CD4-positive, alpha-beta memory T cell (primary cell): Measurements from ENCODE around the gene NTN1. TPM values are rescaled to one million over a fixed set of nuclear protein-coding genes. Genes with fewer than 3 reads are reported as not detected.
"Not testable (repeated sequence)": the region's sequence is repeated elsewhere in the genome, so short reads cannot be mapped to it uniquely, and the experiment has no call there.

ENCODE experiments used
- CTCF ChIA-PET: fragments of 350-600 bp; sonication (Branson Sonifier 250); formaldehyde crosslinking; loops from one replicate; lab custom pipeline; 2021; ENCODE audit warnings: inconsistent platforms; ENCODE audit not compliant: partially characterized antibody; lab: Charles Lee
- POLR2A ChIA-PET: fragments of 350-600 bp; sonication (Branson Sonifier 250); formaldehyde crosslinking; loops from one replicate; lab custom pipeline; 2021; ENCODE audit not compliant: partially characterized antibody; lab: Charles Lee
- DNase-seq, 5 donors: peaks; one replicate each; pipeline versions ENCODE4 v3.0.0 to v3.0.0-alpha.2; 2020 to 2022; ENCODE audit warnings: mixed read lengths in 1 of 5
- H3K27ac ChIP-seq: one replicate; pipeline ENCODE4 v1.7.0; 2013; ENCODE audit warnings: low read depth, low read length
- H3K27me3 ChIP-seq: 2 replicates; pipeline ENCODE4 v1.7.0; 2013; ENCODE audit warnings: mild to moderate bottlenecking, low read length, moderate library complexity; ENCODE audit not compliant: insufficient read depth
- H3K36me3 ChIP-seq: 2 replicates; pipeline ENCODE4 v1.7.0; 2013; ENCODE audit warnings: mild to moderate bottlenecking, low read length, moderate library complexity; ENCODE audit not compliant: insufficient read depth
- H3K4me1 ChIP-seq: 2 replicates; pipeline ENCODE4 v1.7.0; 2013; ENCODE audit warnings: mild to moderate bottlenecking, low read length, moderate library complexity; ENCODE audit not compliant: insufficient read depth
- H3K4me3 ChIP-seq, 2 donors: one replicate each; pipeline ENCODE4 v1.7.0; 2013; ENCODE audit warnings: low read length in 2 of 2, mild to moderate bottlenecking in 1 of 2
- H3K9me3 ChIP-seq, 2 donors: one replicate each; pipeline ENCODE4 v1.7.0; 2013; ENCODE audit warnings: low read length in 2 of 2, control low read depth in 1 of 2; ENCODE audit not compliant: control insufficient read depth in 1 of 2
- H3K27ac Mint-ChIP-seq, 7 donors: one replicate each; pipeline ENCODE4 v1.8.0; 2020 to 2021; ENCODE audit warnings: mixed read lengths in 7 of 7, mild to moderate bottlenecking in 6 of 7, inconsistent platforms in 3 of 7, moderate library complexity in 3 of 7
- H3K27me3 Mint-ChIP-seq, 2 donors: one replicate each; pipeline ENCODE4 v1.8.0; 2020 to 2021; ENCODE audit warnings: mixed read lengths in 2 of 2
- H3K36me3 Mint-ChIP-seq, 2 donors: one replicate each; pipeline ENCODE4 v1.8.0; 2020 to 2021; ENCODE audit warnings: mixed read lengths in 2 of 2, inconsistent platforms in 1 of 2, mild to moderate bottlenecking in 1 of 2
- H3K4me1 Mint-ChIP-seq, 4 donors: one replicate each; pipeline ENCODE4 v1.8.0; 2020 to 2021; ENCODE audit warnings: mixed read lengths in 4 of 4, mild to moderate bottlenecking in 1 of 4
- H3K4me3 Mint-ChIP-seq, 8 donors: one replicate each; pipeline ENCODE4 v1.8.0; 2020 to 2021; ENCODE audit warnings: mixed read lengths in 8 of 8, mild to moderate bottlenecking in 7 of 8, moderate library complexity in 6 of 8, inconsistent platforms in 3 of 8
- H3K9me3 Mint-ChIP-seq, 8 donors: one replicate each; pipeline ENCODE4 v1.8.0; 2020 to 2021; ENCODE audit warnings: mixed read lengths in 8 of 8, mild to moderate bottlenecking in 5 of 8, inconsistent platforms in 3 of 8, moderate library complexity in 1 of 8
- intact Hi-C: fragments of 100-400 bp; cut with micrococcal nuclease; formaldehyde crosslinking; loops from one replicate; pipeline ENCODE4 v1.15.1; 2023
- polyA plus RNA-seq, 2 donors: library from polyadenylated mRNA; unstranded; fragments of 300-500 nt; fragmentation: Illumina TruSeq; gene quantifications; one replicate each; pipeline ENCODE4 v1.2.3, GENCODE V29; 2021
- total RNA-seq, 2 experiments: library from RNA; stranded (reverse); gene quantifications; one replicate each; pipeline ENCODE4 v1.2.3, GENCODE V29; 2021

NTN1 gene
- total and polyA plus RNA-seq, 4 experiments from 2014 or later: 0.02 TPM; not detected in 3

DNA sequence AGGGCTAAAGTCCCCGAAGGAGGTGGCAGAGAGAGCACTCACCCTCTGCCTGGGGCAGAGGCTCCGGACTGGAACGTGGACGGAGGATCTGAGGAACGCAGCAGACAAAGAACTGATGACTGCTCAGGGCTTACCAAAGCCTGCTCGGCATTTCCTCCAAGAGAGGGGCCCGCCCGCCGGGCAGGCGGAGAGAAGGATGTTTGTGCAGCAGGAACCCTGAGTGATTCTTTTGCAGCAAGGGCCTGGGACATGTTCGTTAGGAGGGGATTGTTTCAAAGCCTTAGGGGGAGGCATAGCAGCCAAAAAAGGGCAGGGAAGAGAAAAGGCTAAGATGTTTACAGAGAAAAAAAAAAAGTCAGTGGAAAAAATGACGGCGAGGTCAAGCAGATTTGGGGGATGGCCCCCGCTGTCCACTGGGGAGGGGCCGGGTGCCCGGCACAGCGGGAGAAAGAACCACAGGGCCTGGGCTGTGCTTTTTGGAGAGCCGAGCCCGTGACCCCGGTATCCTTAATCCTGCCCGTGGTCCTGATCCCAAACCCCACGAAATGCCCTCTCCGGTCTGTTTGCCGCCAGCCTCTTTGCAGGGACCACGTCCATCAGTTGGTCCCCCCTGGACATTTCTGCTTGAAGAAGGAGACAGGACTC lies 129.3 kb downstream of the NTN1 start:
- Histone ChIP-seq H3K9me3 (no peaks in the 10 kb centered on the region), H3K27ac (no peak overlapping the region), H3K4me1 (no peaks in the 10 kb centered on the region), H3K27me3 (no peaks in the 10 kb centered on the region), H3K4me3 (no peak overlapping the region), H3K36me3 (no peaks in the 10 kb centered on the region)
- Mint-ChIP-seq H3K27ac (no peak overlapping the region), H3K9me3 (no peaks in the 10 kb centered on the region), H3K27me3 (peaks cover 1 to 5% of the 10 kb centered on the region in 2 donors), H3K36me3 (no peaks in the 10 kb centered on the region), H3K4me1 (no peaks in the 10 kb centered on the region), H3K4me3 (no peak overlapping the region)
- ChIA-PET CTCF (no interaction called here), POLR2A (no interaction called here)
- DNase-seq: no peak
- intact Hi-C loops: no loop called here

GRCh38 chr17:9151091-9151490 lies 129.8 kb downstream of the NTN1 start:
- Histone ChIP-seq H3K27ac (no peak overlapping the region), H3K9me3 (no peaks in the 10 kb centered on the region), H3K4me1 (no peaks in the 10 kb centered on the region), H3K4me3 (no peak overlapping the region), H3K36me3 (no peaks in the 10 kb centered on the region), H3K27me3 (no peaks in the 10 kb centered on the region)
- Mint-ChIP-seq H3K27me3 (peaks cover 1 to 5% of the 10 kb centered on the region in 2 donors), H3K4me1 (no peaks in the 10 kb centered on the region), H3K27ac (no peak overlapping the region), H3K4me3 (no peak overlapping the region), H3K36me3 (no peaks in the 10 kb centered on the region), H3K9me3 (no peaks in the 10 kb centered on the region)
- intact Hi-C loops: no loop called here
- ChIA-PET CTCF (no interaction called here), POLR2A (no interaction called here)
- DNase-seq: no peak

GRCh38 chr17:9151740-9152139 lies 130.4 kb downstream of the NTN1 start:
- H3K27ac ChIP-seq, H3K9me3 Mint-ChIP-seq, intact Hi-C loops, CTCF ChIA-PET, H3K27ac Mint-ChIP-seq, H3K4me3 ChIP-seq, H3K36me3 ChIP-seq, DNase-seq, H3K4me3 Mint-ChIP-seq, H3K36me3 Mint-ChIP-seq, H3K4me1 Mint-ChIP-seq, H3K4me1 ChIP-seq, H3K9me3 ChIP-seq, H3K27me3 ChIP-seq, H3K27me3 Mint-ChIP-seq, POLR2A ChIA-PET: not testable (repeated sequence)

GRCh38 chr17:9158544-9159452 lies 137.5 kb downstream of the NTN1 start:
- no peaks in the 10 kb centered on the region for H3K36me3 Mint-ChIP-seq
- Histone ChIP-seq H3K4me1 (no peaks in the 10 kb centered on the region), H3K9me3 (no peaks in the 10 kb centered on the region), H3K36me3 (no peaks in the 10 kb centered on the region), H3K4me3 (no peak overlapping the region), H3K27me3 (no peaks in the 10 kb centered on the region), H3K27ac (no peak overlapping the region)
- DNase-seq: no peak
- H3K9me3 Mint-ChIP-seq: peaks cover 0 to 6% (median 0%) of the 10 kb centered on the region in 8 donors
- no peak overlapping the region for H3K4me3 Mint-ChIP-seq
- POLR2A ChIA-PET: no interaction called here
- CTCF ChIA-PET: no interaction called here
- H3K4me1 Mint-ChIP-seq: no peaks in the 10 kb centered on the region
- H3K27ac Mint-ChIP-seq: no peak overlapping the region
- peaks cover 0 to 2% of the 10 kb centered on the region in 2 donors for H3K27me3 Mint-ChIP-seq
- intact Hi-C loops: no loop called here

- Histone ChIP-seq H3K9me3 (no peaks in the 10 kb centered on the region), H3K36me3 (no peaks in the 10 kb centered on the region), H3K4me3 (no peak overlapping the region), H3K27ac (no peak overlapping the region), H3K4me1 (no peaks in the 10 kb centered on the region), H3K27me3 (no peaks in the 10 kb centered on the region)
- no peak overlapping the region for H3K27ac Mint-ChIP-seq
- H3K4me3 Mint-ChIP-seq: no peak overlapping the region
- ChIA-PET POLR2A (no interaction called here), CTCF (interaction anchor here (0.5 kb wide), 1 partner anchor 340 kb away, joined by 4 read pairs; no protein-coding TSS in a partner anchor)
- intact Hi-C loops: no loop called here
- H3K9me3 Mint-ChIP-seq: peaks cover 0 to 6% (median 0%) of the 10 kb centered on the region in 8 donors
- no peaks in the 10 kb centered on the region for H3K4me1 Mint-ChIP-seq
- H3K27me3 Mint-ChIP-seq: no peaks in the 10 kb centered on the region
- H3K36me3 Mint-ChIP-seq: no peaks in the 10 kb centered on the region
- DNase-seq: no peak
These were observed 141.1 kb downstream of the NTN1 start for GRCh38 chr17:9162275-9162985.

GRCh38 chr17:9166788-9167187 lies 145.5 kb downstream of the NTN1 start:
- no peak overlapping the region for H3K4me3 Mint-ChIP-seq
- intact Hi-C loops: no loop called here
- H3K4me1 Mint-ChIP-seq: peaks cover 0 to 3% (median 1%) of the 10 kb centered on the region in 4 donors
- H3K27ac Mint-ChIP-seq: no peak overlapping the region
- Histone ChIP-seq H3K27me3 (no peaks in the 10 kb centered on the region), H3K27ac (no peak overlapping the region), H3K36me3 (no peaks in the 10 kb centered on the region), H3K4me1 (no peaks in the 10 kb centered on the region), H3K4me3 (no peak overlapping the region), H3K9me3 (no peaks in the 10 kb centered on the region)
- ChIA-PET CTCF (no interaction called here), POLR2A (no interaction called here)
- H3K36me3 Mint-ChIP-seq: no peaks in the 10 kb centered on the region
- H3K27me3 Mint-ChIP-seq: peaks cover 4% of the 10 kb centered on the region in 2 donors
- peaks cover 0 to 3% (median 0%) of the 10 kb centered on the region in 8 donors for H3K9me3 Mint-ChIP-seq
- no peak for DNase-seq

DNA sequence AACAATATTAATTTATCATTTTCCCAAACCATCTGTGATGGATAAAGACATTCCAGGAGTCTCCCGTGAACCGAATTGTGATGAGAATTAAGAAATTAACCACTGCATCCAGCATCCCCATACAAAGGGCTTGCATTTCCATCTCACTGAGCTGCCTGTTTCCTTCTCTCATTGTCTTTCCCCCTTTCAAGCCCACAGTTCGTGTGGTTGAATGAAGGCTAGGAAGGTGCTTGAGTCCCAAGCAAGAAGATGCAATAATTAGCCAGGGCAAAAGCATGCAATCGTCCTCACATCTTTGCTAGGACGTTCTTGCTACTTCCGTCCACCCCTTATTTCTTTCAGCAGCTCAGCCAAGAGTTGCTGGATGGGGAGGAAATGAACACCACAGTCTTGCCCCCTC lies 146.1 kb downstream of the NTN1 start:
- Mint-ChIP-seq H3K9me3 (peaks cover 0 to 3% (median 0%) of the 10 kb centered on the region in 8 donors), H3K36me3 (no peaks in the 10 kb centered on the region), H3K27ac (no peak overlapping the region), H3K4me3 (no peak overlapping the region), H3K4me1 (peaks cover 0 to 3% (median 1%) of the 10 kb centered on the region in 4 donors), H3K27me3 (peaks cover 4% of the 10 kb centered on the region in 2 donors)
- H3K27ac ChIP-seq: no peak overlapping the region
- DNase-seq: no peak
- H3K36me3 ChIP-seq: no peaks in the 10 kb centered on the region
- ChIA-PET POLR2A (no interaction called here), CTCF (no interaction called here)
- H3K4me3 ChIP-seq: no peak overlapping the region
- no peaks in the 10 kb centered on the region for H3K4me1 ChIP-seq
- intact Hi-C loops: no loop called here
- H3K9me3 ChIP-seq: no peaks in the 10 kb centered on the region
- no peaks in the 10 kb centered on the region for H3K27me3 ChIP-seq
